ENCODE measurements around the gene CRYAA.

CRYAA gene

GRCh38 chr21:43190544-43190943 lies 21.7 kb downstream of the CRYAA start:
- no peak for TF ChIP-seq FOXA1 (IDR thresholded peaks at IDR 0.05)
- TF ChIP-seq ELF4 (IDR thresholded peaks at IDR 0.05) = no peak
- TF ChIP-seq ZNF384 (IDR thresholded peaks at IDR 0.05) = no peak
- no peak for TF ChIP-seq FOXK2 (IDR thresholded peaks at IDR 0.05)
- TF ChIP-seq SP1 (IDR thresholded peaks at IDR 0.05) = no peak
- TF ChIP-seq PKNOX1 (IDR thresholded peaks at IDR 0.05) = no peak
- no peak for TF ChIP-seq L3MBTL2 (conservative IDR thresholded peaks at IDR 0.05)
- TF ChIP-seq FOXM1 (IDR thresholded peaks at IDR 0.05; ENCODE audit: borderline replicate concordance) = no peak
- ChIA-PET CTCF (no interaction called here), POLR2A (no interaction called here)
- no peak for DNase-seq (ENCODE audit: extremely low spot score)

- ChIA-PET POLR2A (no interaction called here), CTCF (no interaction called here)
- no peak for TF ChIP-seq ZNF384 (IDR thresholded peaks at IDR 0.05)
- TF ChIP-seq LEF1 (IDR thresholded peaks at IDR 0.05; ENCODE audit: borderline replicate concordance) = no peak
- no peak for TF ChIP-seq ARNT (IDR thresholded peaks at IDR 0.05)
- TF ChIP-seq FOXA1 (IDR thresholded peaks at IDR 0.05) = no peak
- no peak for TF ChIP-seq FOXM1 (IDR thresholded peaks at IDR 0.05; ENCODE audit: borderline replicate concordance)
- no peak for TF ChIP-seq ELF4 (IDR thresholded peaks at IDR 0.05)
- no peak for TF ChIP-seq HDGF (IDR thresholded peaks at IDR 0.05; ENCODE audit: borderline replicate concordance)
- TF ChIP-seq CTBP1 (IDR thresholded peaks at IDR 0.05; ENCODE audit: borderline replicate concordance) = no peak
- TF ChIP-seq TARDBP (IDR thresholded peaks at IDR 0.05) = no peak
- TF ChIP-seq SP1 (IDR thresholded peaks at IDR 0.05) = no peak
- TF ChIP-seq SUZ12 (IDR thresholded peaks at IDR 0.05) = no peak
- no peak for TF ChIP-seq L3MBTL2 (conservative IDR thresholded peaks at IDR 0.05)
- no peak for TF ChIP-seq FOXK2 (IDR thresholded peaks at IDR 0.05)
- DNase-seq (ENCODE audit: extremely low spot score) = no peak
Measured at GRCh38 chr21:43190951-43191350, 22.1 kb downstream of the CRYAA start.

- CTCF ChIA-PET = no interaction called here
- no peak for TF ChIP-seq ZNF384 (IDR thresholded peaks at IDR 0.05)
- TF ChIP-seq PKNOX1 (IDR thresholded peaks at IDR 0.05) = no peak
- no peak for TF ChIP-seq BHLHE40 (IDR thresholded peaks at IDR 0.05; ENCODE audit: borderline replicate concordance)
- TF ChIP-seq TARDBP (IDR thresholded peaks at IDR 0.05) = no peak
- no peak for TF ChIP-seq HDGF (IDR thresholded peaks at IDR 0.05; ENCODE audit: borderline replicate concordance)
- TF ChIP-seq ARNT (IDR thresholded peaks at IDR 0.05) = no peak
- no peak for DNase-seq (ENCODE audit: extremely low spot score)
- POLR2A ChIA-PET = no interaction called here
Measured at GRCh38 chr21:43191521-43191920, 22.7 kb downstream of the CRYAA start.

GRCh38 chr21:43191971-43192370 lies 23.2 kb downstream of the CRYAA start:
- ChIA-PET POLR2A (no interaction called here), CTCF (no interaction called here)
- TF ChIP-seq PKNOX1 (IDR thresholded peaks at IDR 0.05) (no peak), CTBP1 (IDR thresholded peaks at IDR 0.05; ENCODE audit: borderline replicate concordance) (no peak), ZNF384 (IDR thresholded peaks at IDR 0.05) (no peak), ELF4 (IDR thresholded peaks at IDR 0.05) (no peak), SUZ12 (IDR thresholded peaks at IDR 0.05) (no peak), TARDBP (IDR thresholded peaks at IDR 0.05) (no peak), HDGF (IDR thresholded peaks at IDR 0.05; ENCODE audit: borderline replicate concordance) (no peak), NFRKB (IDR thresholded peaks at IDR 0.05) (no peak), SP1 (IDR thresholded peaks at IDR 0.05) (no peak), BHLHE40 (IDR thresholded peaks at IDR 0.05; ENCODE audit: borderline replicate concordance) (no peak), FOXK2 (IDR thresholded peaks at IDR 0.05) (no peak), L3MBTL2 (conservative IDR thresholded peaks at IDR 0.05) (no peak)
- DNase-seq (ENCODE audit: extremely low spot score) = no peak

GRCh38 chr21:43192501-43193081 lies 23.8 kb downstream of the CRYAA start:
- ChIA-PET POLR2A (no interaction called here), CTCF (no interaction called here)
- DNase-seq (ENCODE audit: extremely low spot score) = no peak
- TF ChIP-seq BHLHE40 (IDR thresholded peaks at IDR 0.05; ENCODE audit: borderline replicate concordance) (no peak), ELF4 (IDR thresholded peaks at IDR 0.05) (no peak), PKNOX1 (IDR thresholded peaks at IDR 0.05) (no peak), ZNF384 (IDR thresholded peaks at IDR 0.05) (no peak), TARDBP (IDR thresholded peaks at IDR 0.05) (no peak), CTBP1 (IDR thresholded peaks at IDR 0.05; ENCODE audit: borderline replicate concordance) (no peak), LEF1 (IDR thresholded peaks at IDR 0.05; ENCODE audit: borderline replicate concordance) (no peak), SP1 (IDR thresholded peaks at IDR 0.05) (no peak), ARNT (IDR thresholded peaks at IDR 0.05) (no peak), FOXM1 (IDR thresholded peaks at IDR 0.05; ENCODE audit: borderline replicate concordance) (no peak), FOXK2 (IDR thresholded peaks at IDR 0.05) (no peak), SUZ12 (IDR thresholded peaks at IDR 0.05) (no peak), L3MBTL2 (conservative IDR thresholded peaks at IDR 0.05) (no peak), FOXA1 (IDR thresholded peaks at IDR 0.05) (no peak), HDGF (IDR thresholded peaks at IDR 0.05; ENCODE audit: borderline replicate concordance) (no peak)

- ChIA-PET POLR2A (no interaction called here), CTCF (no interaction called here)
- TF ChIP-seq FOXK2 (IDR thresholded peaks at IDR 0.05) (no peak), LEF1 (IDR thresholded peaks at IDR 0.05; ENCODE audit: borderline replicate concordance) (no peak), TARDBP (IDR thresholded peaks at IDR 0.05) (no peak)
- no peak for DNase-seq (ENCODE audit: extremely low spot score)
Measured at GRCh38 chr21:43193088-43193650, 24.4 kb downstream of the CRYAA start.

Data from HEK293T (cell line).